Measurements from ENCODE around the gene SYNM.

Gene SYNM

GRCh38 chr15:99118258-99118632, 13.4 kb downstream of the SYNM start:
- Histone ChIP-seq H3K4me3 (ENCODE audit: low read depth, low read length) (no peak overlapping the region), H3K27ac (no peak overlapping the region), H3K36me3 (replicated peaks) (no peaks in the 10 kb centered on the region), H3K27me3 (replicated peaks) (no peaks in the 10 kb centered on the region)
- no peak for DNase-seq
- TF ChIP-seq CTCF (IDR thresholded peaks at IDR 0.05; ENCODE audit: low read depth, low read length, missing control alignments): no peak
- in situ Hi-C loops (cut with HindIII; ENCODE audit: low pct_ligation_motif_present, low sequenced_read_pairs): loop anchor here (25.0 kb wide), 1 partner anchor 94 kb away; no protein-coding TSS in a partner anchor

GRCh38 chr15:99118801-99119546, 14.1 kb downstream of the SYNM start:
- TF ChIP-seq CTCF (IDR thresholded peaks at IDR 0.05; ENCODE audit: low read depth, low read length, missing control alignments): no peak
- in situ Hi-C loops (cut with HindIII; ENCODE audit: low pct_ligation_motif_present, low sequenced_read_pairs): loop anchor here (25.0 kb wide), 1 partner anchor 93 kb away; no protein-coding TSS in a partner anchor
- no peak overlapping the region for H3K4me3 ChIP-seq (ENCODE audit: low read depth, low read length)
- H3K36me3 ChIP-seq (replicated peaks): no peaks in the 10 kb centered on the region
- DNase-seq: no peak
- no peak overlapping the region for H3K27ac ChIP-seq
- no peaks in the 10 kb centered on the region for H3K27me3 ChIP-seq (replicated peaks)

DNA sequence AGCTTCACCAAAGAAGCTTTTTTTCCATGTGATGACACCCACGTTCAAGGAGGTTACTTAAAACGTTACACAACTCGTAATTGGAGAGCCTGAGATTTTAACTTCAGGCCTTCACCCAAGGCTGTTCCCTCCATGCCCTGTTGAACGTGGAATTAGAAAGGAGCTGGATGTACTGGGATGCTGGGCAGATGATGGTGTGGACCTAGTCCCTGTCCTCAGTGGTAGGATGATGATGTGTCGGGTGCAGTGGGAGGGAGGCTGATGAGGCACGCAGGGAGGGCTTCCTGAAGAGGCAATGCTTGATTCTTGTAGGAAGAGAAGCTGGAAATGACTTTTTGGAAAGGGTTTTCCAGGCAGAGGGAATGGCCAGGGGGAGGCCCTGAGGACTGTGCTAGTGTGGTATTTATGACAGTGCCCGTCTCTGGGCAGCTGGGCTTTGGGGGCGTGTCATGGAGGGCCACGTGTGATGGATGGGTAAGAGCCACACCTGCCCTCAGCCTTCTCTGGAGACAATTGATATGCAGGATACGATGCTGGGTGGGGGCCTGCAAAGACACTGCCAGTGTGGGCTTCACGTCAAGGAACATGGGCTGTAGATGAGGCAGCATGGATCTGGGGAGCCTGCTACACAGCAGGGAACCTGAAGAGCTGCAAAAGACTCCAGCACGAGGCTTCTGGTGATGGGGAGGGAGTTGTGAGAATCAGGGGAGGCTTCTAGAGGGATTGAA, 15.3 kb downstream of the SYNM start:
- Histone ChIP-seq H3K27me3 (replicated peaks) (no peaks in the 10 kb centered on the region), H3K36me3 (replicated peaks) (no peaks in the 10 kb centered on the region), H3K27ac (no peak overlapping the region), H3K4me3 (ENCODE audit: low read depth, low read length) (no peak overlapping the region)
- no peak for DNase-seq
- in situ Hi-C loops (cut with HindIII; ENCODE audit: low pct_ligation_motif_present, low sequenced_read_pairs): loop anchor here (25.0 kb wide), 1 partner anchor 92 kb away; no protein-coding TSS in a partner anchor
- no peak for TF ChIP-seq CTCF (IDR thresholded peaks at IDR 0.05; ENCODE audit: low read depth, low read length, missing control alignments)

DNA sequence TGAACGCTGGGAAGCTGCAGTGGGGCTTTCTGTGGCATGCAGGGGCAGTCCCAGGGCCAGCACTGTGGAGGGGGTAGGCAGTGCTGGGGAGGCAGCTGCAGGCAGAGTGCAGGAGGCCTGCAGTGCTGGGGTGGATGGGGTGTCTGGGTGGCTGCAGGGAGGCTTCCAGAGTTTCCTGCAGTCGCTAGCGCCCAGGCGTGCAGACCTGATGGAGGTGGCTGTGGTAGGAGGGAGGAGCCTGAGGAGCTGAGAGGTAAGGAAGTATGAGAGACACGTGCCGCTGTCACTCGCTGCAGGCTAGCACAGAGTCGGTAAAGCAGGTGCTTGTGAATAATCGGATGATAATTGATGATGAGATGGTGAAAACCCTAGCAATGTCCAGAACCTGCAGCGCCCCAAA, 16.3 kb downstream of the SYNM start:
- no peak for DNase-seq
- Histone ChIP-seq H3K36me3 (replicated peaks) (no peaks in the 10 kb centered on the region), H3K27ac (no peak overlapping the region), H3K27me3 (replicated peaks) (no peaks in the 10 kb centered on the region), H3K4me3 (ENCODE audit: low read depth, low read length) (no peak overlapping the region)
- no peak for TF ChIP-seq CTCF (IDR thresholded peaks at IDR 0.05; ENCODE audit: low read depth, low read length, missing control alignments)
- in situ Hi-C loops (cut with HindIII; ENCODE audit: low pct_ligation_motif_present, low sequenced_read_pairs): loop anchor here (25.0 kb wide), 1 partner anchor 91 kb away; no protein-coding TSS in a partner anchor

GRCh38 chr15:99121691-99122410, 17.0 kb downstream of the SYNM start:
- in situ Hi-C loops (cut with HindIII; ENCODE audit: low pct_ligation_motif_present, low sequenced_read_pairs): loop anchor here (25.0 kb wide), 1 partner anchor 90 kb away; no protein-coding TSS in a partner anchor
- H3K4me3 ChIP-seq (ENCODE audit: low read depth, low read length): no peak overlapping the region
- no peak for TF ChIP-seq CTCF (IDR thresholded peaks at IDR 0.05; ENCODE audit: low read depth, low read length, missing control alignments)
- no peak for DNase-seq
- no peaks in the 10 kb centered on the region for H3K36me3 ChIP-seq (replicated peaks)
- no peak overlapping the region for H3K27ac ChIP-seq
- H3K27me3 ChIP-seq (replicated peaks): no peaks in the 10 kb centered on the region
